Measurements from ENCODE around the gene SMIM43. TPM values are rescaled to one million over a fixed set of nuclear protein-coding genes. Genes with fewer than 3 reads are reported as not detected.

SMIM43 gene
- total and polyA plus RNA-seq, 5 donors = 0.07 to 0.12 TPM; not detected in 3

- H3K27me3 ChIP-seq (ENCODE audit: control insufficient read depth, insufficient read depth) = no peaks in the 10 kb centered on the region
- intact Hi-C loops (cut with DNase I) = no loop called here
- ATAC-seq = no peak
- no peaks in the 10 kb centered on the region for H3K9me3 ChIP-seq (ENCODE audit: control insufficient read depth, low read length)
- H3K4me1 ChIP-seq (ENCODE audit: control insufficient read depth, insufficient read depth, low read length) = no peaks in the 10 kb centered on the region
- no peak for DNase-seq
- 64% methylated on average over 4 of the region's 4 CpGs for WGBS
- no peak overlapping the region for H3K4me3 ChIP-seq (ENCODE audit: low read length)
- no peak overlapping the region for H3K27ac ChIP-seq (ENCODE audit: low read length)
These were observed 50.4 kb downstream of the SMIM43 start for GRCh38 chr4:121714548-121714947.

GRCh38 chr4:121712783-121713182 lies 52.2 kb downstream of the SMIM43 start:
- no peak overlapping the region for H3K27ac ChIP-seq (ENCODE audit: low read length)
- DNase-seq = no peak
- intact Hi-C loops (cut with DNase I) = no loop called here
- H3K4me3 ChIP-seq (ENCODE audit: low read length) = no peak overlapping the region
- no peak for ATAC-seq
- H3K9me3 ChIP-seq (ENCODE audit: control insufficient read depth, low read length) = no peaks in the 10 kb centered on the region
- H3K4me1 ChIP-seq (ENCODE audit: control insufficient read depth, insufficient read depth, low read length) = no peaks in the 10 kb centered on the region
- 85% methylated on average over 4 of the region's 4 CpGs for WGBS
- no peaks in the 10 kb centered on the region for H3K27me3 ChIP-seq (ENCODE audit: control insufficient read depth, insufficient read depth)

- intact Hi-C loops (cut with DNase I) = no loop called here
- H3K9me3 ChIP-seq (ENCODE audit: control insufficient read depth, low read length) = no peaks in the 10 kb centered on the region
These were observed 52.8 kb downstream of the SMIM43 start for GRCh38 chr4:121712001-121712651.

GRCh38 chr4:121711263-121712000 lies 53.5 kb downstream of the SMIM43 start:
- H3K27me3 ChIP-seq (ENCODE audit: control insufficient read depth, insufficient read depth) = no peaks in the 10 kb centered on the region
- H3K4me1 ChIP-seq (ENCODE audit: control insufficient read depth, insufficient read depth, low read length) = no peaks in the 10 kb centered on the region
- H3K27ac ChIP-seq (ENCODE audit: low read length) = peak overlapping the region; percentile 65
- WGBS = 3% methylated on average over 18 of the region's 18 CpGs
- no peak overlapping the region for H3K4me3 ChIP-seq (ENCODE audit: low read length)
- H3K9me3 ChIP-seq (ENCODE audit: control insufficient read depth, low read length) = no peaks in the 10 kb centered on the region
- intact Hi-C loops (cut with DNase I) = no loop called here
- DNase-seq (peak; percentile 93 to 94 (median 94)), ATAC-seq (peak; percentile 100)

More at GRCh38 chr4:121712001-121712651, 52.8 kb downstream of the SMIM43 start:
- 51% methylated on average over 7 of the region's 7 CpGs for WGBS
- H3K27ac ChIP-seq (ENCODE audit: low read length) = peak overlapping the region; percentile 65
- H3K4me3 ChIP-seq (ENCODE audit: low read length) = no peak overlapping the region
- no peaks in the 10 kb centered on the region for H3K27me3 ChIP-seq (ENCODE audit: control insufficient read depth, insufficient read depth)
- no peak for DNase-seq
- ATAC-seq = peak in 1 of 2 donors; percentile 36
- no peaks in the 10 kb centered on the region for H3K4me1 ChIP-seq (ENCODE audit: control insufficient read depth, insufficient read depth, low read length)

- no peak for ATAC-seq
- no peak for DNase-seq
- H3K4me3 ChIP-seq (ENCODE audit: low read length) = no peak overlapping the region
- H3K9me3 ChIP-seq (ENCODE audit: control insufficient read depth, low read length) = no peaks in the 10 kb centered on the region
- H3K27me3 ChIP-seq (ENCODE audit: control insufficient read depth, insufficient read depth) = no peaks in the 10 kb centered on the region
- intact Hi-C loops (cut with DNase I) = no loop called here
- WGBS = 99% methylated on average over 3 of the region's 3 CpGs
- no peaks in the 10 kb centered on the region for H3K4me1 ChIP-seq (ENCODE audit: control insufficient read depth, insufficient read depth, low read length)
- no peak overlapping the region for H3K27ac ChIP-seq (ENCODE audit: low read length)
These were observed 55.1 kb downstream of the SMIM43 start for GRCh38 chr4:121709766-121710405.

Other genes with a start within 250 kb of the SMIM43 start
- 100 to 1,000 TPM; 145 to 218 (median 167) TPM for gene ANXA5, start 68.2 kb downstream of the SMIM43 start, total RNA-seq
- gene ANXA5, start 68.2 kb downstream of the SMIM43 start, polyA plus RNA-seq = 168 TPM
- gene EXOSC9, start 36.2 kb upstream of the SMIM43 start, total RNA-seq = 10 to 100 TPM; 11.1 to 16.5 (median 13.0) TPM
- gene EXOSC9, start 36.2 kb upstream of the SMIM43 start, polyA plus RNA-seq = 19.9 TPM
- gene CCNA2, start 58.7 kb upstream of the SMIM43 start, total RNA-seq = 1 to 10 TPM in 2 of 4 donors, under 1 TPM in 2; 0.36 to 1.7 (median 1.1) TPM
- gene CCNA2, start 58.7 kb upstream of the SMIM43 start, polyA plus RNA-seq = 0.43 TPM
- 10 to 100 TPM in 1 of 4 donors, 1 to 10 TPM in 3; 5.8 to 10.2 (median 8.2) TPM for gene BBS7, start 105.3 kb upstream of the SMIM43 start, total RNA-seq
- 3.5 TPM for gene BBS7, start 105.3 kb upstream of the SMIM43 start, polyA plus RNA-seq
- gene TRPC3, start 186.9 kb upstream of the SMIM43 start, total RNA-seq = under 1 TPM; 0.15 to 0.34 (median 0.24) TPM
- gene TRPC3, start 186.9 kb upstream of the SMIM43 start, polyA plus RNA-seq = 0.09 TPM